GM19351 (cell line): ENCODE data around the gene CHSY1.
"Not testable (repeated sequence)": the region's sequence is repeated elsewhere in the genome, so short reads cannot be mapped to it uniquely, and the experiment has no call there.

Experiments
- ATAC-seq: cut with Tn5 transposase; IDR thresholded peaks from one replicate; pipeline ENCODE4 v1.9.1; 2021; ENCODE audit warnings: mild to moderate bottlenecking, moderate library complexity; ENCODE audit not compliant: unreplicated experiment

CHSY1 gene, protein sequence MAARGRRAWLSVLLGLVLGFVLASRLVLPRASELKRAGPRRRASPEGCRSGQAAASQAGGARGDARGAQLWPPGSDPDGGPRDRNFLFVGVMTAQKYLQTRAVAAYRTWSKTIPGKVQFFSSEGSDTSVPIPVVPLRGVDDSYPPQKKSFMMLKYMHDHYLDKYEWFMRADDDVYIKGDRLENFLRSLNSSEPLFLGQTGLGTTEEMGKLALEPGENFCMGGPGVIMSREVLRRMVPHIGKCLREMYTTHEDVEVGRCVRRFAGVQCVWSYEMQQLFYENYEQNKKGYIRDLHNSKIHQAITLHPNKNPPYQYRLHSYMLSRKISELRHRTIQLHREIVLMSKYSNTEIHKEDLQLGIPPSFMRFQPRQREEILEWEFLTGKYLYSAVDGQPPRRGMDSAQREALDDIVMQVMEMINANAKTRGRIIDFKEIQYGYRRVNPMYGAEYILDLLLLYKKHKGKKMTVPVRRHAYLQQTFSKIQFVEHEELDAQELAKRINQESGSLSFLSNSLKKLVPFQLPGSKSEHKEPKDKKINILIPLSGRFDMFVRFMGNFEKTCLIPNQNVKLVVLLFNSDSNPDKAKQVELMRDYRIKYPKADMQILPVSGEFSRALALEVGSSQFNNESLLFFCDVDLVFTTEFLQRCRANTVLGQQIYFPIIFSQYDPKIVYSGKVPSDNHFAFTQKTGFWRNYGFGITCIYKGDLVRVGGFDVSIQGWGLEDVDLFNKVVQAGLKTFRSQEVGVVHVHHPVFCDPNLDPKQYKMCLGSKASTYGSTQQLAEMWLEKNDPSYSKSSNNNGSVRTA

DNA sequence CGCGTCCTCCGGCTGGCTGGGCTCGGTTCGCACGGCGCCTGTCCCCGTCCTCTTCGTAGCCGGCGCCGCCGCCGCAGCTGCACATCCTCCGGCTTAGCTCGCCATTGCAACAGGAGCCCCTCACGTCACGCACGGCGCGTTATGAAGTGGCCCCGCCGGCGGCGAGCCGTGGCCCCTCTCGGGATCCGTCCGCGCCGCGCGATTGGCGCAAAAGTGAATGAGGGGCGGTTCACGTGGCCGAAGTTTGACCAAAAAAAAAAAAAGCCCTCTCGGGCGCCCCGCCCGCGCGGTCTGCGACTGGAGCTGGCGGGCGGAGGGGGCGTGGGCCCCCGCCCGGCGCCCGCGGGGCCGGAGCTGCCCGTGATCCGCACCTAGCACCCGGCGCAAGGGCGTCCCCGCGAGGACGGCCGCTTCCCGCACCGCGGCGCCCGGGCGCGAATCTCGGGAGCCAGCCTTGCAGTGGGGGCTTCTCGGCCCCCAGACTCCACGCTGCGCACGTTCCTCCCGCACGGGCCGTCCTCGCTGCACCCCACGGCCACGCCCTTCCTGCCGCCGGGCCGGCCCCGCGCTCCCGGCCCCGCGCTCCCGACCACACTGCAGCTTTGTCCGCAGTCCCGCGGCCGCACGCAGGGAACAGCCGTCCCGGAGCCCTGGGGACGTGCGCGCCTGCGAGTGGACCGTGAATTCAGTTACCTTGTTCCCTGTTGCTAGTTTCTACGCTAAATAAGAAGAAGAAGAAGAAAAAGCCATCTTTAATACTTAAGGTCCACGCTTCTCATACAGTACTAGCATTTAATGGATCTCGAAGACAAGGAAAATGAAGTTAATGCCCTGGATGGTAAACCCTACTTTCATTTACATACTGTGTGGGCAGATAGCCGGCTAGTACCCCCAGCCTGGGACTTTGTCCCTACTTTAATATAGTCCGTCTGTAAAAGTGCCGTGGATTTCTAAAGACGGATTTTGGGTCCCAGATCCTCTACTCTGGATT lies at the start of gene CHSY1:
TSS of gene CHSY1 (minus strand) at position 219 of the 991 bp plus-strand sequence. CDS start 592 bp downstream, outside the sequence.
- ATAC-seq, result peak; percentile 72

GRCh38 chr15:101296418-101297405 lies 44.9 kb upstream of the CHSY1 start:
- ATAC-seq, result no peak

DNA sequence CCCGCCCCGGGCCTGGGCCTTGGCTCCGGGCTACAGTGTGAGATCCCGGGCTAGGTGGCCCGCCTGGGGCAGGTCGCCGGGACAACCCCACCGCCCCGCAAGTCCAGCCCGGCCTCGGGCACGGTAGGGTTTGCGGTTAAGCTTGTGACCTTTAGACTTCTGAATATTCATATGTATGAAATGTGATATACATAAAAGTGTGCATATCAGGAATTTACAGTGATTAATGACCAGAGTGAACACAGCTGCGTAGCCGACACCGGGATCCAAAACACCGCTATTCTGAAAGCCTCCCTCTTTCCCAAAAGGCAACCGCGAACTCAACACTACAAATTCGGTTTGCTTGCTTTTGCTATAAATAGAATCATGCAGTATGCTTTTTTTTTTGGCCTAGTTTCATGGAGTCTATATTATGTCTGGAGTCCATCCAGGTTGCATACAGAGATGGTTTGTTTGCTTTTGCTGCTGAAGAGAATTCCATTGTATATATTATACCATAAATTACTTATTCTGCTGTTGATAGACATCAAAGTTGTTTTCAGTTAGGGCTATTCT lies 43.8 kb upstream of the CHSY1 start:
- ATAC-seq, result no peak

GRCh38 chr15:101294731-101295606 lies 43.1 kb upstream of the CHSY1 start, which contains the start of gene SNRPA1:
Gene SNRPA1, minus strand, starts transcription at chr15:101295248. Its CDS starts 70 bp downstream, at chr15:101295178.
- peak; percentile 68 for ATAC-seq

- ATAC-seq, result no peak
These were observed 41.3 kb upstream of the CHSY1 start for GRCh38 chr15:101293122-101293521.

DNA sequence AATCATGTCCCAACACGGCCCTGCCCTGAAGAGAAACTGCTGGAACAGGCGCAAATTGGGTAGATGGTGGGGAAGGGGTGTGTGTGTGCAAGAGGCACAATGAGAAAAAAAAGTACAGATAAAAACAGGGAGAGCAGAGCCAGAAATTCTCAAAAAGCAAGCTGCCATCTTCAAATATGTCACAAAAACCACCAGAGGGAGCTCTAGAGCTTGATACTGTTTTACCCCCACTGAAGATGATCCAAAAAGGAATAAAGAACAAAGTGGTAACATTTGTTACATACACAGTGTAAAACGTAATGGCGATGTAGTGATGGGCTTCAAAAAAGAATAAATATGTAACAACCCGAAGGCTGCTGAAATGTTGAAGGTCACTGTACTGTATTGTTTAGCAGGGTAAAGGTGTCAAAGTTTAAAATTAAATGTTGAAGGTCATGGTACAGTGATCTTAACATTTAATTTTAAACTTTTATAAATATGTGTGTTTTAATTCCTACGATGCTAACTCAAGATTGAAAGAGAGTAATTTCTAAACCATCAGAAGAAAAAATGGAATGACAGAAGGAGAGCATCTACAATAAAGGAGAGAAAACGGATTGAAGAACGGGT lies 37.2 kb upstream of the CHSY1 start:
- ATAC-seq, result peak; percentile 34

DNA sequence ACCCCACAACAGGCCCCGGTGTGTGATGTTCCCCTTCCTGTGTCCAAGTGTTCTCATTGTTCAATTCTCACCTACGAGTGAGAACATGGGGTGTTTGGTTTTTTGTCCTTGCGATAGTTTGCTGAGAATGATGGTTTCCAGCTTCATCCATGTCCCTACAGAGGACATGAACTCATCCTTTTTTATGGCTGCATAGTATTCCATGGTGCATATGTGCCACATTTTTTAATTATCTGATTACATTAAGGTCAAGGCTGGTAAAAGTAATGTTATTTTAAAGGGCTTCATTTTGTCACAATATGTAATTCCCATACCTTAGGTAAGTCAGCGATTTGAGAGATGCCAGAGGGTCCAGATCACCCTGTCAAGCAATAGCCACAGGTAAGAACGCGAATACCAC lies 35.5 kb upstream of the CHSY1 start:
- not testable (repeated sequence) for ATAC-seq

- ATAC-seq, result no peak
These were observed 34.7 kb upstream of the CHSY1 start for GRCh38 chr15:101286471-101287114.

GRCh38 chr15:101283931-101284330 lies 32.1 kb upstream of the CHSY1 start:
- no peak for ATAC-seq

DNA sequence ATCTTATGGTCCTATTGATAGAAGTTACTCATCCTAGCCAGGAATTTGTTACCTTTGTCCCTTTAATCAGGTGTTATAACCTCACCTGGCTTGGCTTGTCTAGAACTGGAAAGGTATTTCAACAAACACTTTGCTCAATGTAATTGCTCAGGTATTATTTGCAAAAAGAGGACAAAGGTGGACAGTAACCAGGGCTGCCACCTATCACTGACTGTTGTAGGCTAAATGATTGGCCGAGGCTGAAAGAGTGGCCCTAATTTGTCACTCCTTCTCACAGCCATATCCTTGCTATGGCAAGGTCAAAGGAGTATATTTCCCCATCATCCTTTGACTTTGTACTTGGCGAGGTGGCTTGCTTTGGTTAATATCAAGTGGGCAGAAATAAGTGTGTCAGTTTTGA lies 28.2 kb upstream of the CHSY1 start:
- ATAC-seq, result no peak

DNA sequence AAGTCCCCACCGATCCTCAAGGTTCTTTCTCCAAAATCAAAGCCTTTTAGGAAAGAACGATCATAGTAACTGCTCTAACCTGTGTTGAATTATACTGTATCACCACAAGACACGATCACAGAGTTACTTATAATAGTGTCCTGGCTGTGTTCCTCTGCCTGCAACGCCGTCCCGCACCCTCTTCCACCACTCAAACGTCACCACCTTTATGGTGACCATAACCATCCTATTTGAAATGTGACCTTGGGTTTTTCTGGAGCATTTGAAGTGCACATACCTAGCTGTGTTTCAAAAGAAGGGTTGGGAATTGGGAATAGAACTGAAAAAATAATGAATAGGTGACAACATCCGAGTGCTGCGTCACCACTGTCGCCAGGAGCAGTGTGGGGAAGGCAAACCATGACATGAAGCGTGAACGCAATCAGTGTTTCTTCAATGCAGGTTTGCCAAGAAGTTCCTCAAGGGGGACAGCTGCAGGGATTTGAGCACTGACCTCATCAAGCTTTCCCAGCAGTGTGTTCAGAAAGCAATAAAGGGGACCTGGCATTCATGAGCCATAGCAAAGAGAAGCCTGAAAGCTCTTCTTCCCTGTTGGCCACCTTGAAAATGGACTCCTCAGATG lies 26.2 kb upstream of the CHSY1 start:
- no peak for ATAC-seq

DNA sequence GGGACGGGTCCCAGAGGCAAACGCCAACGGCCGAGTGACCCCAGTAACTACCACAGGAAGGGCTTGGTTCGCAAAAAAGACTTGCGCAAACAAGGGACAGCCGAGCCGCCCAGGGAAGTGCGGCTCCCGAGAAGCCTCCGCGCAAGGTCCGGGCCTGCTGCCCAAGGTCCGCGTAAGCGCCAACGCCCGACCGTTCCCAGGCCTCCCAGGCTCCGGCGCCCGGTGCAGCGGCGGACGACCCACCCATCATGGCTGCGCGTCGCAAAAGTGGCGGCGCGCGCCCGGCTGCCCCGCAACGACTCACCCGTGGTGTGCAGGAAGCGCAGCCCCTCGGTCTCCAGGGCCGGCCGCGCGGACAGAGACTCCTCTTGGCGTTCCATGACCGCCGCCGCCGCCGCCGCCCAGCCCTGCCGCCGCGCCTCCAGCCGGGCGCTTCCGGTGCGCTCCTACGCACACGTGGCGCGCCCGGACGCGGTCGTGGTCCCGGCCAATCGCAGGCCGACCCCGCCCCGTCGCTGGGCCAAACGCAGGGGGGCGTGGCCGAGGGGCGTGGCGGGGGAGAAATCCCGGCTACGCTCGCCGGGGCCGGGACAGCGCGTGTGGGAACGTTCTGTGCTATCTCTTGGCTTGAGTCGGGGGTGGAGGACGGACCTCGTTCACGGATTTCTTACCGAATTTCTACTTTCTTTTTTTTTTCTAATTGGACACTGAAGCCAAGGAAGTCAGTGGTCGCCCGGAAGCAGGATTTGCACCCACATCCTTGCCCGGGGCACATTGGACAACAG lies 25.4 kb upstream of the CHSY1 start, which contains the start of gene SELENOS:
TSS of gene SELENOS (minus strand) at position 448 of the 785 bp plus-strand sequence. CDS start at position 380, 68 bp downstream.
- ATAC-seq, result peak; percentile 90

- peak; percentile 34 for ATAC-seq
These were observed 24.7 kb upstream of the CHSY1 start for GRCh38 chr15:101276501-101277037.

GRCh38 chr15:101275018-101275417 lies 23.2 kb upstream of the CHSY1 start:
- no peak for ATAC-seq

GRCh38 chr15:101273534-101273933 lies 21.7 kb upstream of the CHSY1 start:
- no peak for ATAC-seq

DNA sequence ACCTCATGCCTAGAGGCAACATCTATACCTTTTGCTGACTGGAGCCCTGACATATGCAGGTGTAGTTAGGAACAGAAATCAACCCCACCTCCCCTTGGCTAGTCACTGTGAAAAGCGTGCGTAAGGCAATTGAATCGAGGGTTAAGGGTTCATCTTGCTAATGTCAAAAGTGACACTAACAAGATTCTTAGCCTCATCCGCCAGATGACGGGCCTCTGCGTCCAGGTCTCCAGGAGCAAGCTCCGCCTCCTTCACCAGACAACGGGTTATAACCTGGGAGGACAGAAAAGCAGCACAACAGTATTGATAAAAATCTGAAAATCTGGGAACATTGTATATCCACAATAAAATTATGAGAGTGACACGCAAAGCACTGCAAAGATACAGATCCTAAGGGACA lies 20.7 kb upstream of the CHSY1 start:
- no peak for ATAC-seq
